ENCODE measurements around the gene SH3D19.
"Not testable (repeated sequence)": the region's sequence is repeated elsewhere in the genome, so short reads cannot be mapped to it uniquely, and the experiment has no call there.

The SH3D19 gene

DNA sequence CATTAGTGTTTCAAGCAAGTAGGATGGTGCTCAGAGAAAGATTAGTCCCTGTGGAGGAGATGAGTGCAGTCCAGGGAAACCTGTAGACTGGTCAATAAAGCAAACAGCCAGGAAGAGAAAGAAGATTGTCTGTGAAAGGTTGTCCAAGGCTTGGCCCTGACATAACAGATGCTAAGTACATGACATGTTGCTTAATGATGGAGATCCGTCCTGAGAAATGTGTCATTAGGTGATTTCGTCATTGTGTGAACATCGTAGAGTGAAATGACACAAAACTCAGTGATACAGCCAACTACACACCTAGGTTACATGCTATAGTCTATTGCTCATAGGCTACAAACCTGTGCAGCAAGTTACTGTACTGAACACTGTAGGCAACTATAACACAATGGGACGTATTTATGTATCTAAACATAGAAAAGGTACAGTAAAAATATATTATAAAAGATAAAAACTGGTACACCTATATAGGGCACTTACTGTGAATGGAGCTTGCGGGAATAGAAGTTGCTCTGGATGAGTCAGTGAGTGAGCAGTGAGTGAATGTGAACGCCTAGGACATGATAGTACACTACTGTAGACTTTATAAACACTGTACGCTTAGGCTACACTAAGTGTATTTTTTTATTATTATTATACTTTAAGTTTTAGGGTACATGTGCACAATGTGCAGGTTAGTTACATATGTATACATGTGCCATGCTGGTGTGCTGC lies 57.4 kb downstream of the SH3D19 start:
- no peak for DNase-seq

GRCh38 chr4:151267104-151267503 lies 58.3 kb downstream of the SH3D19 start:
- DNase-seq: no peak

GRCh38 chr4:151266497-151266896 lies 58.9 kb downstream of the SH3D19 start:
- DNase-seq: no peak

GRCh38 chr4:151263455-151263854 lies 62.0 kb downstream of the SH3D19 start:
- no peak for DNase-seq

GRCh38 chr4:151260526-151260925 lies 64.9 kb downstream of the SH3D19 start:
- DNase-seq: no peak

DNA sequence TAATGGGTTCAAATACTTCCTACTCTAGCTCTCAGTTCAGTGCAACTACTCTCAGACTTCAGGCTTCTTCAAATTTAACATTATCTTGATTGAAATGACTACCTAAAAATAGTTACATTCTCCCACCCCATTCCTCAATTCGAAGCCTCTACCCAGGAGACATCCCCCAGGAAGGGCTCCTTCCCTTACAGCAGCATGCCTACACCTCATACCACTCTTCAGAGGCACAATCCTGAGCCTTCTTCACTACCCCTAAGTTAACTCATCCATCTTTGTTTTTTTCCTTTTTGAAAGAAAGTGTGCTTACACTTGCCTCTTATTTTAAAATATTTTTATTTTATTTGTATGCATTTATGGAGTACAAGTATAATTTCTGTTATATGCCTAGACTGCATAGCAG lies 65.7 kb downstream of the SH3D19 start:
- DNase-seq: no peak

DNA sequence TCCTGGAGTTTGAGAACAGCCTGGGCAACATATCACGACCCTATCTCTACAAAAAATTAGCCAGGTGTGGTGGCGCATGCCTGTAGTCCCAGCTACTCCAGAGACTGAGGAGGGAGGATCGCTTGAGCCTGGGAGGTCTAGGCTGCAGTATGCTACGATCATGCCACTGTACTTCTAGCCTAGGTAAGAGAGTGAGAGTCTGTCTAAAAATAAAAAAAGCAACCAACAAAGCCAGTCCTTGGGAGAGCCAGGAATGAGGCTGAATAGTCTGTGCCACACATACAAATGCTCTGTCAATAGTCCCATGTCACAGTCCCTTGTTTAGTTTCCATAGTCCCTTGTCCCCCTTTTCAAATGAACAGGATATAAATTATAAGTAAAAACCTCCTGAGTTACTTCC lies 67.7 kb downstream of the SH3D19 start:
- DNase-seq: no peak

DNA sequence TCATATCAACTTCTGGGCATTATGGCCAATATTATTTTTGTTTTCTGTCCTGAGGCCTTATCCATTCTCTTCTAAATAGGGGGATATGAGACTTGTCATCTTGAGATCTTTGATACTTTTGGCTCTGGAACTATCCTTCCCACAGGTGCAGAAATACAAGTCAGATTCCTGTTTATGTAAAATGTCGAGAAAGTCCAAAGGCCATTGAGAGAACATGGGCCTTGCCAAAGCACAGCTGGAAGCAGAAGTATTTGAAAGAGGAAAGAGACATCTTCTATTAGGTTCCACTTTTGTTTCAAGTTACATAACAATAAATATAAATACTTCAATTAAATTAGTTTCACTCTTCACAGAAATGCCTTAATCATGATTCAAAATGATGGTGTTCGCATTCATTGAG lies 69.3 kb downstream of the SH3D19 start:
- no peak for DNase-seq

- DNase-seq: not testable (repeated sequence)
Observed at GRCh38 chr4:151255680-151256079, 69.7 kb downstream of the SH3D19 start.

DNA sequence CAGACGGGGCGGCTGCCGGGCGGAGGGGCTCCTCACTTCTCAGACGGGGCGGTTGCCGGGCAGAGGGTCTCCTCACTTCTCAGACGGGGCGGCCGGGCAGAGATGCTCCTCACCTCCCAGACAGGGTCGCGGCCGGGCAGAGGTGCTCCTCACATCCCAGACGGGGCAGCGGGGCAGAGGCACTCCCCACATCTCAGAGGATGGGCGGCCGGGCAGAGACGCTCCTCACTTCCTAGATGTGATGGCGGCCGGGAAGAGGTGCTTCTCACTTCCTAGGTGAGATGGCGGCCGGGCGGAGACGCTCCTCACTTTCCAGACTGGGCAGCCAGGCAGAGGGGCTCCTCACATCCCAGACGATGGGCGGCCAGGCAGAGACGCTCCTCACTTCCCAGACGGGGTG lies 70.2 kb downstream of the SH3D19 start:
- not testable (repeated sequence) for DNase-seq

- DNase-seq: no peak
Observed at GRCh38 chr4:151251603-151252304, 73.7 kb downstream of the SH3D19 start.

DNA sequence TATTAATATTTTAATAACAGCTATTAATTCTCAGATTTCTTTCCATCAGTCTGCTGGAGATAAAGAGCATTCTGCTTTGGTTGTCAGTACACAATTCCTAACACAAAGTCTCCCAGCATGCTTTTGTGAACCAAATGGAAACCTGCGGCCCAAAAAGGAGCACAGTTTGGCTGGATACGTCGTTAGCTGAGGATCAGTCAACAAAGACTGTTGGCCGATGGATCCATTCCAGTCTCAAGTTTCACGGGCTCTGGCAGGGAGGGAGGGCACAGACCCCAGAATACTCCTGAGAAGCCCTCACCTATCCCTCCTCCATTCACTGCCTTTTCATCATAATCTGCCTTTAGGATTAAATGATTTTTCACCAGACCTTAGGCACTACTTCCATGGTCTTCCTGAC lies 74.7 kb downstream of the SH3D19 start:
- DNase-seq: no peak

DNA sequence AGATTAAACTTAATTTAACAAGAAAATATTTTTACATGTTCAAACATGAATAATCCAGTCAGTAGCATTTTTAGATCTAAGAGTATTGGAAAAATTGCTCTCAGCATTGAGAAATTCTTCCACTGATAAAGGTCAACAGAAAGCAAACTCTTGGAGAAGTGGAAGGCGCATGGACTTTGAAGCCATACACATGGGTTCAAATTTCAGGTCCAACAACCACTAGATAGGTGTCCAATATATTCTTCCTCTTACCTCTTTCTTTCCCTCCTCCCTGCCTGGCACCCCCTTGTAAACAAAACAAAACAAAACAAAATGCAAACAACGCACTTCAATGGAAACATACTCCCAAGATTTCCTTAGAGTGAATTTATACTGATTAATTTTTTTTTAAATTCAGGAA lies 76.9 kb downstream of the SH3D19 start:
- DNase-seq: no peak

GRCh38 chr4:151247395-151247794 lies 78.0 kb downstream of the SH3D19 start:
- no peak for DNase-seq

- DNase-seq: no peak
Observed at GRCh38 chr4:151246742-151247141, 78.7 kb downstream of the SH3D19 start.

GRCh38 chr4:151242305-151242704 lies 83.1 kb downstream of the SH3D19 start:
- DNase-seq: no peak

DNA sequence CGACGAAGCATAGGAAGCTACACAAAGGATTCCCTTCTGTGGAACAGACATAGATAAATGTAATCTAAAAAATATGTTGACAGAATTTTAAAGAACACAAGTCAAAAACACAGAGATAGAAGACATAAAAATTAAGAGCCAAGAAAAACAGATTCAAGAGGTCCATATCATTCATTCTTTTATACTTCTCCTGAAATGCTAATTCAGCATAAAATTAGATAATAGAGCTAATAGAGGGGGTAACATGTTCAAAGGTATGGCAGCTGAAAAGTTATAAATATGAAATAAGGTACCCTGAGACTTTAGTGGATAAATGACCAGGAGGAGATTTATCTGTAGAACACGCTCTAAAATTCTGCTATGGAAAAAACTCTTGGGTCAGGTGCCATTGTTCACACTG lies 85.8 kb downstream of the SH3D19 start:
- no peak for DNase-seq

- DNase-seq: no peak
Observed at GRCh38 chr4:151238477-151238876, 86.9 kb downstream of the SH3D19 start.

DNA sequence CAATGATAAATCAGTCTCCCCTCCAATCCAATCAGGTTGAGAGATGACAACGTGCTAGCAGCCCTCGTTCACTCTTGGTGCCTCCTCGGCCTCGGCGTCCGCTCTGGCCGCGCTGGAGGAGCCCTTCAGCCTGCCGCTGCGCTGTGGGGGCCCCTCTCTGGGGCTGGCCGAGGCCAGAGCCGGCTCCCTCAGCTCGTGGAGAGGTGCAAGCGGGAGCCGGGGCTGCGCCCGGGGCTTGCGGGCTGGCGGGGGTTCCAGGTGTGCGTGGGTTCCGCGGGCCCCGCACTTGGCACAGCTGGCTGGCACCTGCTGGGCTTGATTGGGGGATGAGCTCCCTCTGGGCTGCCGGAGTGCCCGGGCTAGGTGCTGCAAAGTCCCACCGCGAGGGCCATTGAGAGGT lies 89.4 kb downstream of the SH3D19 start:
- no peak for DNase-seq

DNA sequence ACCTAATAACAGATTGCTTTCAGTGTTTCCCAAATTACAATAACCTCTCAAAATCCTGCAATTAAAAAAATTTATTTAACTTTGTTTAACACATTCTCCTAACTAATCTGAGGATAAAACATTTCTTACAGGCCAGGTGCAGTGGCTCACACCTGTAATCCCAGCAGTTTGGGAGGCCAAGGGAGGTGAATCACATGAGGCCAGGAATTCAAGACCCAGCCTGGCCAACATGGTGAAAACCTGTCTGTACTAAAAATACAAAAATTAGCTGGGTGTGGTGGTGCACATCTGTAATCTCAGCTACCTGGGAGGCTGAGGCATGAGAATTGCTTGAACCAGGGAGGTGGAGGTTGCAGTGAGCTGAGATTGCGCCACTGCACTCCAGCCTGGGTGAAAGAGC lies 90.0 kb downstream of the SH3D19 start:
- not testable (repeated sequence) for DNase-seq

DNA sequence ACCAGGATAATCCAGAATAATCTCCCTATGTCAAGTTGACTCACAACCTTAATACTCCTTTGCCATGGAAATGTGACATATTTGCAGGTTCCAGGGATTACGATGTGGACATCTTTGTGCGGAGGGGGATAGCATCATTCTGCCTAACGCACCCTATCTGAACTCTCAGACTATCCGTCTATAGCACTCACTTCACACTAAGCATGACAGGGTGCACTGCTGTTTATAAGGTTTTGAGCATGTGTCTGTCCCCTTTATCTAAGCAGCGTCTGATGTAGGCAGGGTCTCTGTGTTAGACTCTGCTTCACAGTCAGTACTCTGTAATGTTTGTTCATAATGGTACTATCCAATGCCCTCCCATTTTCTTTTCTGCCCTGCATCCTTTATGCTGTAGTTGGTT lies 91.8 kb downstream of the SH3D19 start:
- DNase-seq: no peak

- DNase-seq: no peak
Observed at GRCh38 chr4:151231915-151232595, 93.3 kb downstream of the SH3D19 start.

- no peak for DNase-seq
Observed at GRCh38 chr4:151228189-151229119, 97.0 kb downstream of the SH3D19 start.
